Adipose tissue (tissue), 3 donors: ENCODE measurements around the gene TRIM73. TPM values are rescaled to one million over a fixed set of nuclear protein-coding genes. Genes with fewer than 3 reads are reported as not detected.
"Not testable (repeated sequence)": the region's sequence is repeated elsewhere in the genome, so short reads cannot be mapped to it uniquely, and the experiment has no call there.

Source experiments
- H3K27ac ChIP-seq: one replicate; pipeline ENCODE4 v1.5.1; 2013; ENCODE audit warnings: low read depth, low read length
- WGBS, 3 donors: extraction: QIAGEN DNeasy Blood & Tissue Kit; methylation state at CpG; one replicate each; pipeline ENCODE4 v1.1.7; 2013; 5-methylcytosine and 5-hydroxymethylcytosine counted together
- polyA plus RNA-seq, 3 donors: library from polyadenylated mRNA; stranded (reverse); fragments of 200-250 nt; gene quantifications; one replicate each; pipeline ENCODE4 v1.2.3, GENCODE V29; 2013
- donor health status: healthy with polysubstance abuse.
- donor health status: Bipolar disorder and iron deficiency.
- donor health status: healthy.

TRIM73 gene
- 1 to 10 TPM; 1.6 to 4.8 (median 2.0) TPM for polyA plus RNA-seq

GRCh38 chr7:75395329-75395728 is at the start of gene TRIM73:
Gene TRIM73, plus strand, starts transcription at chr7:75395629. Its CDS starts 3,305 bp downstream, at chr7:75398934.
- WGBS, 3 donors: 9 to 21% (median 20%) methylated on average over 10 to 13 of the region's 34 CpGs
- not testable (repeated sequence) for H3K27ac ChIP-seq

- 0 to 1% (median 0%) methylated on average over 6 to 30 of the region's 70 CpGs for WGBS, 3 donors
- not testable (repeated sequence) for H3K27ac ChIP-seq
These were observed 36.5 kb upstream of the TRIM73 start for GRCh38 chr7:75358671-75359541.

- 0% methylated on average over 7 of the region's 29 CpGs; no CpG with 5 or more reads in 2 of the 3 donors for WGBS, 3 donors
- not testable (repeated sequence) for H3K27ac ChIP-seq
These were observed 35.9 kb upstream of the TRIM73 start for GRCh38 chr7:75359542-75359848.

DNA sequence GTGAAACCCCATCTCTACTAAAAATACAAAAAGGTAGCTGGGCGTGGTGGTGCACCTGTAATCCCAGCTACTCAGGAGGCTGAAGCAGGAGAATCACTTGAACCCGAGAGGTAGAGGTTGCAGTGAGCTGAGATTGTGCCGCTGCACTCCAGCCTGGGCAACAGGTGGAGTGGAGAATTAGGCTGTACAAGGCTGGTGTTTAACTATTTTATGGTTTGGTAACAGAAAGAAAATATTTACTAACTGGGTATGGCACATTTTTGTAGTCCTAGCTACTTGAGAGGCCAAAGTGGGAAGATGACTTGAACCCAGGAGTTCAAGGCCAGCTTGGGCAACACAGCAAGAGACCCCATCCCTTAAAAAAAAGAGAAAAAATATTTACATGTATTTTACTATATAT is 31.4 kb upstream of the TRIM73 start:
- not testable (repeated sequence) for H3K27ac ChIP-seq
- no CpG with 5 or more reads among the region's 3 CpGs for WGBS, 3 donors

- H3K27ac ChIP-seq: not testable (repeated sequence)
- WGBS, 3 donors: no CpG with 5 or more reads among the region's 5 CpGs
These were observed 28.8 kb upstream of the TRIM73 start for GRCh38 chr7:75366643-75367042.

DNA sequence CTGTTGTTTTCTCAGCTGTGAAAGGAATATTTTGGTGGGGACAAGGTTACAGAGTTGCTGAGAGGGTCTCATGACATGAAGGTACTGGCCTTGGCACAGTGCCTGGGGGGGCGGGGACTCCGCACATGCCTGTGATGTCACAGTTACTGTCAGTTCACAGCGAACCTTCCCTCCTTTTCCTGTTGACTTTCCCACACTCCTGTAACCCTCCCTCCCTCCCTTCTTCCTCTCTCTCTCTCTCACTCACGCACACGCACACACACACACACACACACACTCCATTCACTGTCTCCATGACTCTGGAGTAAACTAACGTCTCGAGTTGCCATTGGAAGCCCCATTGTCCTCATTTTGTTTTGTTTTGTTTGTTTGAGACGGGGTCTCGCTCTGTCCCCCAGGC is 28.1 kb upstream of the TRIM73 start:
- no CpG with 5 or more reads among the region's 9 CpGs for WGBS, 3 donors

GRCh38 chr7:75374144-75374518 is 21.3 kb upstream of the TRIM73 start:
- H3K27ac ChIP-seq: not testable (repeated sequence)
- WGBS, 3 donors: no CpG with 5 or more reads among the region's 4 CpGs

More for the DNA sequence above, 28.1 kb upstream of the TRIM73 start:
- H3K27ac ChIP-seq: not testable (repeated sequence)

GRCh38 chr7:75374519-75375317 is 20.7 kb upstream of the TRIM73 start:
- H3K27ac ChIP-seq: not testable (repeated sequence)
- no CpG with 5 or more reads among the region's 17 CpGs for WGBS, 3 donors

GRCh38 chr7:75393194-75393593 is 2.2 kb upstream of the TRIM73 start:
- not testable (repeated sequence) for H3K27ac ChIP-seq
- WGBS, 3 donors: no CpG with 5 or more reads among the region's 6 CpGs

DNA sequence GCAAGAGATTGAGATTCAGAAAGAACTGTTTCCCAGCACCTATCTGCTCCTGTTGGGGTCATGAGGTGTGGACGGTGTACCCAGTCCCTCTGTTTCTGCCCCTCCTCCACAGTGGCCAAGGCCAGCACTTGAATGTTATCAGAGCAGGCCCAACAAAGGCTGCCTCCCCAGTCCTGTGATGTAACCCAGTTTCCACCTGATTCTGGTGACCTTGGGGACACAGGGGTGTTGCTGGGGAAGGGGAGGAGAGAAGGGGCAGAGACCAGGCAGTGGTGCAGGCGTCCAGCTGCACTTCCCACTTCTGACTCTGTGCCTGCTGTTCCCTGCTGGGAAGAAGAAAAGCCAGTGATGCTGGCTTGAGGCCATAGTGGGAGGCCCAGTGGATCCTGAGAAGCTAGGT is 2.4 kb downstream of the TRIM73 start:
- whole genome bisulfite sequencing, 3 donors: no CpG with 5 or more reads among the region's 2 CpGs
- H3K27ac ChIP-seq: not testable (repeated sequence)

DNA sequence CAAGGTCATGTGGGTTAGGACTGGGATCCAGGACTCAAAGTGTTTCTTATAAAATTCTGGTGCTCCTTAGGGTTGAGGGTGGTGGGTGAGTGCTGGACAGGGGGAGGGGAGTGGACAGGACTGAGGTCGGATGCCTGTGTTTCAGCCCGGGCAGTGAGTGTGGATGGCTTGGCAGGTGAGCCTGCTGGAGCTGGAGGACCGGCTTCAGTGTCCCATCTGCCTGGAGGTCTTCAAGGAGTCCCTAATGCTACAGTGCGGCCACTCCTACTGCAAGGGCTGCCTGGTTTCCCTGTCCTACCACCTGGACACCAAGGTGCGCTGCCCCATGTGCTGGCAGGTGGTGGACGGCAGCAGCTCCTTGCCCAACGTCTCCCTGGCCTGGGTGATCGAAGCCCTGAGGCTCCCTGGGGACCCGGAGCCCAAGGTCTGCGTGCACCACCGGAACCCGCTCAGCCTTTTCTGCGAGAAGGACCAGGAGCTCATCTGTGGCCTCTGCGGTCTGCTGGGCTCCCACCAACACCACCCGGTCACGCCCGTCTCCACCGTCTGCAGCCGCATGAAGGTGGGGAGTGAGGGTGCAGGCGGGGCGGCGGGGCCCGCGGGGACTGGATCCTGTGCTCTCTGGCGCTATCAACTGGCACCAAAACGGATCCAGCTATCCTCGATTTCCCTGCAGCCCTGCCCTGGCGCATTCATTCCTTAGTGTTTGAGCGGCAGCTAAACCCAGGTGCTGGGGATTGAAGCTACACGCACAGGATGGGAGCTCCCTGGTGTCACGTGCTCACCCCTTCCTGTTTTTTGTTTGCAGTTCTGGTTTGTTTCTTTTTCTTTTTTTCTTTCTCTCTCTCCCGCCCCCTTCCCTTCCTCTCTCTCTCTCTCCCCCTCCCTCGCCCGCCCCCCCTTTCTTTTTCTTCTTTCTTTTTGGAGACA is 3.6 kb downstream of the TRIM73 start:
- WGBS, 3 donors: 73 to 92% methylated on average over 2 to 4 of the region's 34 CpGs; no CpG with 5 or more reads in 1 of the 3 donors
- not testable (repeated sequence) for H3K27ac ChIP-seq

GRCh38 chr7:75400575-75400974 is 5.1 kb downstream of the TRIM73 start:
- WGBS, 3 donors: no CpG with 5 or more reads among the region's 6 CpGs
- H3K27ac ChIP-seq: not testable (repeated sequence)

DNA sequence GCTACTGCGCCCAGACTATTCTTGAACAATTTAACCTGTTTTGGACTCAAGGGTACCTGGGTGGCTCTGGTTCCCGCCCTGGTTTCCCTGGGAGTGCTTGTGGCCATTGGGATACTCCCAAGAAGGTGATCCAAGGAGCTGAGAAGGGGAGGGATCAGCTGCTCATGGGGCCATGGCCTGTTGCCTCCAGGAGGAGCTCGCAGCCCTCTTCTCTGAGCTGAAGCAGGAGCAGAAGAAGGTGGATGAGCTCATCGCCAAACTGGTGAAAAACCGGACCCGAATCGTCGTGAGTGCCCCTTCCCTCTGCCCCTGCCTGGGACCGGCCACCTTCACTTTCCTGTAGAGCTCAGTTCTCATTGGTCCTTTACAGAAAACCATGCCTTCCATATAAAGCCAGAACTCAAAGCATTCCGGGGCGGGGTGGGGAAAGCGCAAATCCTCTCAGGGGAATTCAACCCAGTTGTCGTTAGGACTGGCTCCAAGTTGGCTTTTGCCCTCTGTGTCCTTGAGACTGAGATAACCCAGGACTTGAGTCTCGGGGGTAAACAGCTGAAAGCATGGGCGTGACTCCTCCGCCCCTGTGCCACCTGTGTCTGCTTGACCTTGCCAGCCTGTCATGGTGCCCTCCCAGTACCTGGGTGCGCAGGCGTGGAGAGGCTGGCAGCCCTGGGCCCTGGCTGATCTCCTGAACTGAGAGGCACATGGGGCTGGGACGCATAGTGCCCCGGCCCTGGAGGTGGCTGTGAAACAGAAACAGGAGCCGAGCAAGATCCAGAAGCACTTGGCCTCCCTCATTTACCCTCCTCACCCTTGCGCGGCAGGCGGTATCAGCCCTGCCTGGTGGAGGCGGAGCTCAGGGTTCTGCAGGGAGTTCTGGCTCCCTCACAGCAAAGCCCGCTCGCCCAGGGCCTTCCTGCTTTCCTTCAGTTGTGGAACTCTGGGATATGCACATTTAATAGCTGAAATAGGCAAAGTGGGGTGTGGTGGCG is 8.3 kb downstream of the TRIM73 start:
- no CpG with 5 or more reads among the region's 28 CpGs for WGBS, 3 donors
- not testable (repeated sequence) for H3K27ac ChIP-seq

GRCh38 chr7:75404663-75405062 is 9.2 kb downstream of the TRIM73 start:
- H3K27ac ChIP-seq: not testable (repeated sequence)
- WGBS, 3 donors: 73 to 93% (median 87%) methylated on average over 3 to 4 of the region's 18 CpGs

GRCh38 chr7:75409880-75410822 is 14.7 kb downstream of the TRIM73 start:
- 0 to 8% (median 5%) methylated on average over 1 to 12 of the region's 74 CpGs for WGBS, 3 donors
- H3K27ac ChIP-seq: not testable (repeated sequence)

DNA sequence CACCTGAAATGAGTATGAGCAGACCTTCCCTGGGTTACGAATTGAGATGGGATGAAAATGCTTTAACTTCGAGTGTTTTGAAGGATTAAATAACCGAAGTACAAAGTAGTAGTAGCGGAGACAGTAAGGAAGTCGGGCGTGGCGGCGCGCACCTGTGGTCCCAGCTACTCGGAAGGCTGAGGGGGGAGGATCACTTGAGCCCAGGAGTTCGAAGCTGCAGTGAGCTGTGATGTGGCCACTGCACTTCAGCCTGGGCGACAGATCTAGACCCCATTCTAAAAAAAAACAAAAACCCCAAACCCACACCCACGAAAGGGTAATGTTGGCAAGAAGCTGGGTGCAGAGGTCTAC is 15.4 kb downstream of the TRIM73 start:
- H3K27ac ChIP-seq: not testable (repeated sequence)
- no CpG with 5 or more reads among the region's 13 CpGs for WGBS, 3 donors

DNA sequence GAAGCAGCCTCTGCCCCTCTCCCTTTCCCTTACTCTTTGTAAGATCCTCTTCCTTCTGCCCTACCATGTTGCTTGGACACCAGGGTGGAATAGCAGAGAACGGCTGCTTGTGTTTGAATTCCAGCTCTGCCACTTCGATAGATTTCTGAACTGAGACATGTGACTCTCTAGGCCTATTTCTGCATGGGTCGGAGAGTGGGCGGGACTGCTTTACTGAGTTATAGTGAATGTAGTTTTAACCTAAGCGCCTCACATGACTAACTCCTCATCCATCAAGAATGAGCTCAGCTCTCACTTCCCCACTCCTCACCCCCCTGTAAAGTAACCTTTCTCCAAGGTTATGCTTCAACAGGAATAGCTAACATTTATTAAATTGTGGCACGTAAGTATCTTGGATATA is 18.8 kb downstream of the TRIM73 start:
- not testable (repeated sequence) for H3K27ac ChIP-seq
- WGBS, 3 donors: 61 to 83% (median 65%) methylated on average over 4 to 5 of the region's 6 CpGs
